ENCODE measurements around the gene DNAH17.

GRCh38 chr17:78499715-78500540, 77.3 kb downstream of the DNAH17 start:
- no peak for TF ChIP-seq MYC (IDR thresholded peaks at IDR 0.05; ENCODE audit: low read depth, low read length)
- no peak for TF ChIP-seq POLR2A (IDR thresholded peaks at IDR 0.05; ENCODE audit: low read depth, low read length)

All from endothelial cell of umbilical vein (primary cell).